Esophagus squamous epithelium (tissue), 4 donors: ENCODE results near the gene REM1.

Experiments used
- POLR2A ChIP-seq, 4 donors: fragments of 450-650 bp; IDR thresholded peaks; one replicate each; pipeline ENCODE4 v1.6.1; 2017; ENCODE audit warnings: antibody characterized with exemption in 4 of 4, mild to moderate bottlenecking in 4 of 4, moderate library complexity in 3 of 4
- TF ChIP-seq, protein P1 (sequence below), 6 experiments: fragments of 450-650 bp in 4 of 6; fragments of 200-600 bp in 2 of 6; sonication (generic) in 2 of 6; IDR thresholded peaks; one replicate each; pipeline ENCODE4 v1.5.1; 2016 to 2019; ENCODE audit warnings: antibody characterized with exemption in 6 of 6, mild to moderate bottlenecking in 4 of 6, moderate library complexity in 4 of 6

DNA sequence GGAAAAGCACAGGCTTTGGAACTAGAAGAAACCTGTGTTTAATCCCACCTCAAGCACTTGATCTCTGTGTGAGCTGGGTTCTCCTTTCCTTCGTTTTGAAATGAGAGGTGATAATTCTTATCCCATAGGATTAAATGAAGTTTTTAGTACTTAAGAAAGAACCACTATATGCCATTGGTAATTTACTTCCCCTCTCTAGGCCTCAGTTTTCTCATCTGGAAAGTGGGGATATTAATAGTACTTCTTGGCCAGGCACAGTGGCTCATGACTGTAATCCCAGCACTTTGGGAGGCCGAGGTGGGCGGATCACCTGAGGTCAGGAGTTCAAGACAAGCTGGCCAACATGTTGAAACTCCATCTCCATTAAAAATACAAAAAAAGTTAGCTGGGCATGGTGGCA, 14.1 kb downstream of the REM1 start:
- TF ChIP-seq, protein P1, sequence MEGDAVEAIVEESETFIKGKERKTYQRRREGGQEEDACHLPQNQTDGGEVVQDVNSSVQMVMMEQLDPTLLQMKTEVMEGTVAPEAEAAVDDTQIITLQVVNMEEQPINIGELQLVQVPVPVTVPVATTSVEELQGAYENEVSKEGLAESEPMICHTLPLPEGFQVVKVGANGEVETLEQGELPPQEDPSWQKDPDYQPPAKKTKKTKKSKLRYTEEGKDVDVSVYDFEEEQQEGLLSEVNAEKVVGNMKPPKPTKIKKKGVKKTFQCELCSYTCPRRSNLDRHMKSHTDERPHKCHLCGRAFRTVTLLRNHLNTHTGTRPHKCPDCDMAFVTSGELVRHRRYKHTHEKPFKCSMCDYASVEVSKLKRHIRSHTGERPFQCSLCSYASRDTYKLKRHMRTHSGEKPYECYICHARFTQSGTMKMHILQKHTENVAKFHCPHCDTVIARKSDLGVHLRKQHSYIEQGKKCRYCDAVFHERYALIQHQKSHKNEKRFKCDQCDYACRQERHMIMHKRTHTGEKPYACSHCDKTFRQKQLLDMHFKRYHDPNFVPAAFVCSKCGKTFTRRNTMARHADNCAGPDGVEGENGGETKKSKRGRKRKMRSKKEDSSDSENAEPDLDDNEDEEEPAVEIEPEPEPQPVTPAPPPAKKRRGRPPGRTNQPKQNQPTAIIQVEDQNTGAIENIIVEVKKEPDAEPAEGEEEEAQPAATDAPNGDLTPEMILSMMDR (IDR thresholded peaks at IDR 0.05), result no peak
- no peak for TF ChIP-seq POLR2A (IDR thresholded peaks at IDR 0.05)
